Panc1 (cell line): Measurements from ENCODE around the gene TEX50.
"Not testable (repeated sequence)": the region's sequence is repeated elsewhere in the genome, so short reads cannot be mapped to it uniquely, and the experiment has no call there.

Source experiments
- POLR2AphosphoS5 ChIP-seq: IDR thresholded peaks from 2 replicates; pipeline ENCODE4 v1.6.1; 2012; ENCODE audit warnings: mild to moderate bottlenecking, low read depth, low read length, moderate library complexity
- SIN3A ChIP-seq: IDR thresholded peaks from 2 replicates; pipeline ENCODE4 v1.6.1; 2012; ENCODE audit warnings: low read depth, mild to moderate bottlenecking, low read length, moderate library complexity, borderline replicate concordance; ENCODE audit not compliant: insufficient read depth
- TCF7L2 ChIP-seq: IDR thresholded peaks from 2 replicates; pipeline ENCODE4 v1.6.1; 2011; ENCODE audit warnings: mild to moderate bottlenecking, low read depth, low read length, inconsistent platforms
- TF ChIP-seq, protein P1 (sequence below): fragments of 450-650 bp; IDR thresholded peaks from 2 replicates; pipeline ENCODE4 v1.5.1; 2017; ENCODE audit warnings: mild to moderate bottlenecking
- TF ChIP-seq, protein P2 (sequence below), 2 experiments: IDR thresholded peaks; 2 replicates each; pipeline ENCODE4 v1.6.1; 2011 to 2012; ENCODE audit warnings: low read depth in 2 of 2, control low read depth in 1 of 2, low read length in 1 of 2, mild to moderate bottlenecking in 1 of 2, moderate library complexity in 1 of 2; ENCODE audit not compliant: insufficient read depth in 1 of 2

DNA sequence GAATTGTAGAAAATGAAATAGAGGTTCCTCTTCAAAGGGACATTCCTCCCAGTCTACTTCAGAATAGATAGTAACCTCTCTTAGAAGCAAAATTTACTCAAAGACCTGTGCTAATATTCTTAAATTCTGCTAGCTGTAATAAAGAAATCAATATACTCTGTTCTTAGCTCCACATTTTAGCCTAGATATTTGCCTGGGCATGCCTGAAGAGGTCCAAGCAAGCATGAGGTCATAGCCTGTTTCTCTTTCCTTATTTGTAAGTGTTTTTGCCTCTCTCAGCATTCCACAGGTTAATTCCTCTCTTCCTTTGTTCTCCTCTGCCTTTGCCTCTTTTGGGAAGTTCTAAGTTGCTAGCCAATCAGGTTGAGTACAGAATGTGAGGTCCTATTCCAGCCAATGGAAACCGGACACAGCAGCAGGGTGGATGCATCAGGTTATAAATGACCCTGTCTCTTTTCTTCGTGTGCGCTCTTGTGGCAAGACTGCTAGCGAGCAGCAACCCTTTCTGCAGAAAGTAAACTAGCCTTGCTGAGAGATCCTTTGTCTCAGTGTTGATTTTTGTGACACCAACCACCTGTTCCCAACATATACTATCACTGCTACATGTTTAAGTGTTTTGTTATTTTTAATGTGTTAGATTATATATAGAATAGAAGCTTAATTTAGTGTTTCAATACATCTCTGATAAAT is 7.5 kb downstream of the TEX50 start:
- TF ChIP-seq, protein P1, sequence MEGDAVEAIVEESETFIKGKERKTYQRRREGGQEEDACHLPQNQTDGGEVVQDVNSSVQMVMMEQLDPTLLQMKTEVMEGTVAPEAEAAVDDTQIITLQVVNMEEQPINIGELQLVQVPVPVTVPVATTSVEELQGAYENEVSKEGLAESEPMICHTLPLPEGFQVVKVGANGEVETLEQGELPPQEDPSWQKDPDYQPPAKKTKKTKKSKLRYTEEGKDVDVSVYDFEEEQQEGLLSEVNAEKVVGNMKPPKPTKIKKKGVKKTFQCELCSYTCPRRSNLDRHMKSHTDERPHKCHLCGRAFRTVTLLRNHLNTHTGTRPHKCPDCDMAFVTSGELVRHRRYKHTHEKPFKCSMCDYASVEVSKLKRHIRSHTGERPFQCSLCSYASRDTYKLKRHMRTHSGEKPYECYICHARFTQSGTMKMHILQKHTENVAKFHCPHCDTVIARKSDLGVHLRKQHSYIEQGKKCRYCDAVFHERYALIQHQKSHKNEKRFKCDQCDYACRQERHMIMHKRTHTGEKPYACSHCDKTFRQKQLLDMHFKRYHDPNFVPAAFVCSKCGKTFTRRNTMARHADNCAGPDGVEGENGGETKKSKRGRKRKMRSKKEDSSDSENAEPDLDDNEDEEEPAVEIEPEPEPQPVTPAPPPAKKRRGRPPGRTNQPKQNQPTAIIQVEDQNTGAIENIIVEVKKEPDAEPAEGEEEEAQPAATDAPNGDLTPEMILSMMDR, result not testable (repeated sequence)
- TF ChIP-seq POLR2AphosphoS5, TCF7L2, SIN3A: not testable (repeated sequence)
- TF ChIP-seq, protein P2, sequence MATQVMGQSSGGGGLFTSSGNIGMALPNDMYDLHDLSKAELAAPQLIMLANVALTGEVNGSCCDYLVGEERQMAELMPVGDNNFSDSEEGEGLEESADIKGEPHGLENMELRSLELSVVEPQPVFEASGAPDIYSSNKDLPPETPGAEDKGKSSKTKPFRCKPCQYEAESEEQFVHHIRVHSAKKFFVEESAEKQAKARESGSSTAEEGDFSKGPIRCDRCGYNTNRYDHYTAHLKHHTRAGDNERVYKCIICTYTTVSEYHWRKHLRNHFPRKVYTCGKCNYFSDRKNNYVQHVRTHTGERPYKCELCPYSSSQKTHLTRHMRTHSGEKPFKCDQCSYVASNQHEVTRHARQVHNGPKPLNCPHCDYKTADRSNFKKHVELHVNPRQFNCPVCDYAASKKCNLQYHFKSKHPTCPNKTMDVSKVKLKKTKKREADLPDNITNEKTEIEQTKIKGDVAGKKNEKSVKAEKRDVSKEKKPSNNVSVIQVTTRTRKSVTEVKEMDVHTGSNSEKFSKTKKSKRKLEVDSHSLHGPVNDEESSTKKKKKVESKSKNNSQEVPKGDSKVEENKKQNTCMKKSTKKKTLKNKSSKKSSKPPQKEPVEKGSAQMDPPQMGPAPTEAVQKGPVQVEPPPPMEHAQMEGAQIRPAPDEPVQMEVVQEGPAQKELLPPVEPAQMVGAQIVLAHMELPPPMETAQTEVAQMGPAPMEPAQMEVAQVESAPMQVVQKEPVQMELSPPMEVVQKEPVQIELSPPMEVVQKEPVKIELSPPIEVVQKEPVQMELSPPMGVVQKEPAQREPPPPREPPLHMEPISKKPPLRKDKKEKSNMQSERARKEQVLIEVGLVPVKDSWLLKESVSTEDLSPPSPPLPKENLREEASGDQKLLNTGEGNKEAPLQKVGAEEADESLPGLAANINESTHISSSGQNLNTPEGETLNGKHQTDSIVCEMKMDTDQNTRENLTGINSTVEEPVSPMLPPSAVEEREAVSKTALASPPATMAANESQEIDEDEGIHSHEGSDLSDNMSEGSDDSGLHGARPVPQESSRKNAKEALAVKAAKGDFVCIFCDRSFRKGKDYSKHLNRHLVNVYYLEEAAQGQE (IDR thresholded peaks at IDR 0.05; ENCODE audit: insufficient read depth in 1 of 2, low read depth in 2 of 2, low read length in 1 of 2), result not testable (repeated sequence)
